T-helper 22 cell (primary cell): ENCODE results near the gene SIGLEC12.
"Not testable (repeated sequence)": the region's sequence is repeated elsewhere in the genome, so short reads cannot be mapped to it uniquely, and the experiment has no call there.

Experiments
- DNase-seq: peaks from one replicate; pipeline ENCODE4 v3.0.0-alpha.2; 2020; ENCODE audit warnings: low read depth

SIGLEC12 gene

GRCh38 chr19:51480590-51480989, 21.0 kb downstream of the SIGLEC12 start:
- DNase-seq, result no peak

GRCh38 chr19:51479531-51480331, 21.9 kb downstream of the SIGLEC12 start:
- DNase-seq, result no peak

DNA sequence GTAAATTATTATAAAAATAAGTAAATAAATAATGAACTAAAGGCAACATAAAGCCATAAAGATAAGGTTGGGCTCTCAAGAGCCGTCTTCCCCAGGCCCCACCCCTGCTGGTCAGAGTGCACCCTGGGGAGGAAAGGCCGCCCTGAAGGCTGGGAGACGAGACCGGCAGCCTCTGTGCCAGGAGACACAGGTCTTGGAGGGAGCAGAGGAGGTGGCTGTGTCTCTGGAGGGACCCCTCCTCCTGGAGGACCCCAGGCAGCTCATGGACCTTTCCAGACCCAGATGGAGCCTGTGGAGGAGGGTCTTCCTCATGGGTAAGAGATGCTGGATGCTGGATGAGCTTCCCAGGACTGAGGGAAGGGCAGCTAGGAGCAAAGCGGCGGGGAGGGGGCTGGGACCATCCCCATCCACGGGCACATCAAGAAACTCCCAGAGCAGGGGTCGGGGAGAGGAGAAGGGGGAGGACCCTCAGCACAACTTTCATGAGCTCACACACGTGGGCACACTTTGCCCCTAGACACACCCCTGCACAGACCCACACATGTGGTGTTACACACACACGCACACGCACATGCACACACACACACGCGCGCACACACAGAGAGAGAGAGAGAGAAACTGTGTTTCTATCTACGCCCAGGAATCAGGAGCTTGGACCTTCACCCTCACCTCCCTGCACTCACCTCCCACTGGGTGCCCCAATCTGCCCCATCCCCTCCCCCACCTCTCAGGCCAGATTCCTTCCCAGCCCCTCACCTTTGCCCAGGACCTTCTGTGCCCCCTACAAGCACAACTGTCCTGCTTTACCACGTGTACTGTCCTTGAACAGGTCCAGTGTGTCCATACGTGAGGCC, 23.0 kb downstream of the SIGLEC12 start, which contains the start of gene CEACAM18:
TSS of gene CEACAM18 (plus strand) at position 159 of the 854 bp plus-strand sequence.
- DNase-seq, result no peak

GRCh38 chr19:51477344-51477743, 24.3 kb downstream of the SIGLEC12 start:
- DNase-seq, result no peak

DNA sequence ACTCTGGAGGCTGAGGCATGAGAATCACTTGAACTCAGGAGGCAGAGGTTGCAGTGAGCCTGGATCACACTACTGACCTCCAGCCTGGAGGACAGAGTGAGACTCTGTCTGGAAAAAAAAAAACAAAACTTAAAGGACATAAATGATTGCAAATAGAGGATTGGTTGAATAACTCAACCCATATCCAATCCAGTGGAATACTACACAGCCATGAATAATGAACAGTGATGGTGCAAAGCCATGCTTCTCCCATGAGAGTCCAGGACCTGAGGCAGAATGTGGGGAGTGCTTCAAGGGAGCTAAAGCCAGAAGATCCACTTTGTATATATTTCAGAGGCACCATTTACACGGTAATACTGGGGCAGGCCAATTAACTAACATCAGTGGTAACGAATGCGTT, 25.4 kb downstream of the SIGLEC12 start:
- DNase-seq, result no peak

DNA sequence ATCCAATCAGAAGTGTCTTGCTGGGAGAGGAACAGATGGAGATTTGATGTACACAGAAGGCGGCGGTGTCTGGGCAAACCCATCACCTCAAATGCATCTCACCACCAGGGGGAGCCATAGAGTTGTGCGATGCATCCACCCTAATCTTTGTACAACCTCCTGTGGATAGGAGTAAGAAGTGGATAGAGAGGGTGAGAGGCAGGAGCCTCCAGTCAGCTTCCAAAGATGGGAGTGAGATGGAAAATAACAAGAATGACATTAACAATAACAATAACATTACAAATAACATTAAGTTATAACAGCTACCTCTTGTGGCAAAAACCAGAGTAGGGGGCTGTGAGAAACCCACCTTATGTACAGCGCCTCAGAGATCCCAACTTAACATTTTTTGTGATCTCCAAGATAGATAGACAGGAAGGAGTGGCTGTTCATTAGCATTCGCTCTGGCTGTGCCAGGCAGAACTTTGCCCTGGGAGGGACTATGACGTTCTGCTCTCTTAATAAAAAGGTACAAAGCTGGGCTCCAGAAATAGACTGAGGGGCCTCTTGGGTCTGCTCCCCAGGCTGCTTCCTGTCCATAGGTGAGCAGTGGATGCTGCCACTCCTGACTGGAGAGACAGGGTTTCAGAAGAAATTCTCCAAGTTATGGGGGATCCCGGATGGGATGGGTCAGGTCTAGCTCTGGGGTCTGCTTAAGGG, 28.4 kb downstream of the SIGLEC12 start:
- DNase-seq, result peak; percentile 33

GRCh38 chr19:51472607-51473006, 29.0 kb downstream of the SIGLEC12 start:
- DNase-seq, result no peak

GRCh38 chr19:51471527-51471926, 30.1 kb downstream of the SIGLEC12 start:
- DNase-seq, result no peak

- DNase-seq, result no peak
These were observed 30.6 kb downstream of the SIGLEC12 start for GRCh38 chr19:51470966-51471365.

DNA sequence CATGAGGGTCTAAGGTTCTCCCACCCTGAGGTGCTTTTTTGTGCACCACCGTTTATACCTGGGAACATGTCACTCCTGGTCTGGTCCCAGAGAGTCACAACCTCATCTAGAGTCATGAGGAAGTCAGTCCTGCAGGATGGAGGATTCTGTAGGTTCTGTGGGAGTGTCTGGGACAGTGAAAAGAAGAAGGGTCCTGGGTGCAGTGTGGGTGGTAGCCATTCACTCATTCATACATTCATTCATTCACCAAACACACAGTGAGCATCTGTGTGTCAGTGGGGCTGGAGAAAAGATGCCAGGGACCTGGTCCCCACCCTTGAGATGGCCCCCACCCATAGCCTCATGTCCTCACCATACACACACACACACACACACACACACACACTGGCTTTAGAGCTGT, 32.0 kb downstream of the SIGLEC12 start:
- DNase-seq, result no peak

GRCh38 chr19:51469162-51469561, 32.4 kb downstream of the SIGLEC12 start:
- DNase-seq, result no peak

DNA sequence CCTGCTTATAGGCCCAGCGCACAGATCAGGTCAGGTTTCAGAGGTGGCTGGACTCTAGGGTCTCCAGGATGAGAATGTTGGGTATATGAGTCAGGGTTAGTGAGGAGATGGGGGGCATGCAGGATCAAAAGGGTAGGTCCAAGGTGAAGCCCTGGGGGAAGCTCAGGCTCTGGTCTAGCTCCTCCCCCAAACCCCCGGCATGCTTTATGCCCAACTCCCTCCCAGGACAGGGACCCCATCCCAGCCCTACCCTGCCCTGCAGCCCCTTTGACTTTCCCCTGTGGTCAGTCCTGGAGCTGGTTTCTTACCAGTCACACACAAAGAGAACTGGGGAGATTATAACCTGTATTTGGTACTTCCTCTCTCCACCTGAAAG, 33.1 kb downstream of the SIGLEC12 start:
- no peak for DNase-seq

GRCh38 chr19:51467864-51468544, 33.6 kb downstream of the SIGLEC12 start:
- DNase-seq, result no peak

DNA sequence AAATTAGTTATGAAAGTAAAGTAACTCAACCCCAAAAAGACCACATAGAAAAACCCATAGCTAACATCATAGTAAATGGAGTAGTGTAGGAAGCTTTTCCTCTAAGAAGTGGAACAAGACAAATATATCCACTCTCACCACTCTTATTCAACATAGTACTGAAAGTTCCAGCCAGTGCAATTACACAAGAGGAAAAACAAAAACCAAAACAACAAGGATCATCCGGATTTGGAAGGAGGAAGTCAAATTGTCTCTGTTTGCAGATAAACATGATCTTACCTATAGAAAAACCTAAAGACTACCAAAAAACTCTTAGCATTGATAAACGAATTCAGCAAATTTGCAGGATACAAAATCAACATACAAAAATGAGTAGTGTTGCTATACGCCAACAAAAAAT, 34.9 kb downstream of the SIGLEC12 start:
- DNase-seq, result no peak

DNA sequence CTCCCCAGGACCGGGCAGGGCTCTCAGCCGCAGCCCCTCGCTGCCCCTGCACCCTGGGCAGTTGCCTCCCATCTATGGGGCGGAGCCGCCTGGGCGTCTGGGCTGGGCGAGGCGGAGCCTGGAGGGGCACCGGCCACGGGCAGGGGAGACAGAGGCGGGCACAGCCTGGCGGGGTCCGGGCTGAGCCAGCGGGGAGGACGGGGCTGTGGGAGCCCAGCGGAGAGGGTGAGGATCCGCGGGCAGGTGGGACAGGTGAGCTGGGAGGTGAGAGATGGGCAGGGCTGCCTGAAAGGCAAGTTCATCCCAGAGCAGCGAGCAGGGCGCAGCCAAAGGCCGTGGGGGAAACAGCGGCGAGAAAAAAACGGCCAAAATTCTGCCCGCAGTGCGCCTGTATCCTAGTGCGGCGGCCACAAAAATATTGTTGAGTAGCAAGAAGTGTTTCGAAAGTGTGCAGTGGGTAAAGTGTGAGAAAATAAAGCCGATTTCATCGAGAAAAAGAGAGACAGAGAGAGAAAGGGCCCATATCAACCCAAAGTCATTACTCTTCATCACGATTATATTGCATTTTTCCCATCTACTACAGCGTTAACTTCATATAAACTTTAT, 37.5 kb downstream of the SIGLEC12 start:
- DNase-seq, result not testable (repeated sequence)

DNA sequence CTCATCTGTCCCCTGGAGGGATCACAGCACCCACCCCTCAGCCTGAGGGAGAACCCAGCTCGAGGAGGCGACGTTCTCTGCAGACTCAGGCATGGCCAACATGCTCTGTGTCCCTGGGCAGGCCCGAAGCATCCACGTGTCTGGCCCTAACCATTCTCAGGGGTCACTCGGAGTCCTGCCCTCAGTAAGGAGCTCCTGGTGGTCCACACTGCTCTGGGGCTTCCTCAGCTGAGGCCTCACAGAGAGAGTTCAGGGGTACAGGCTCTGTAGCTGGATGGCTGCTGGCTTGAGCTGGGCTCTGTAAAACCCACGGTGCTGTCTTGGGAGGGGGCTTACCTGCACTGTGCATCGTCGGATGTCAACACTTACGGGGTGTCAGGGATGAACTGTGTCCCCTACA, 38.9 kb downstream of the SIGLEC12 start:
- no peak for DNase-seq

- DNase-seq, result no peak
These were observed 39.3 kb downstream of the SIGLEC12 start for GRCh38 chr19:51462276-51462675.

GRCh38 chr19:51461723-51462161, 39.9 kb downstream of the SIGLEC12 start:
- DNase-seq, result no peak

- DNase-seq, result no peak
These were observed 41.2 kb downstream of the SIGLEC12 start for GRCh38 chr19:51460164-51460992.

GRCh38 chr19:51458899-51459505, 42.6 kb downstream of the SIGLEC12 start:
- no peak for DNase-seq
